Measurements from ENCODE around the gene GRAMD4. TPM values are rescaled to one million over a fixed set of nuclear protein-coding genes. Genes with fewer than 3 reads are reported as not detected.

GRAMD4 gene
- total and polyA plus RNA-seq, 10 of the 15 experiments (the other 5 are each of a cell fraction or from before 2014, with no cell fraction given): 0.21 to 45.5 (median 10.6) TPM

DNA sequence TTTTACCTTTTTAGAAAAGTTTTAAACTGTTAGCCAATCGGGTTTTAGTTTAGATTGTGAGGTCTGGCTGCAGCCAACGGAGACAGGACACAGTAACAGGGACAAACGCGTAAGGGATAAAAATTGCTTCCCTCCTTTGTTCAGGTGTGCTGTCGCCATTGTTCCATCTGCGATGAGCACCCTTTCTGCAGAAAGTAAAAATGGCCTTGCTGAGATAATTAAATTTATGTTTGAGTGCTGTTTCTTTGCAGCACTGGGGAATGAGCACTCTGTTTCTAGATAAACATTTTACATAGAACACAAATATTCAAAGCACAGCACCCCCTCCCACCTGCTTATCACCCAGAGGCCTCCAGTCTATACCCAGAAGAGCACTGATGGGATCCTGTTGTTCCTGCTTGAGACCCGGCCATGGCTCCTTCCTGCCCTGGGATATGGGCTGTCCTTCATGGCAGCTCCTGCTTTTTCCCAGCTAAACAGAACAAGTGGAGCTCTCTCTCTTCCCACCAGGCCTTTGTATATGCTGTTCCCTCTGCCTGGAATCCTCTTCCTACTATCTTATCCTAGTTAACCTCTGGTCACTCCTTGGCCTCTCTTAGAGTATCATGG is 48.4 kb upstream of the GRAMD4 start:
- RAD21 ChIA-PET (ENCODE audit: unreplicated experiment): no interaction called here
- ATAC-seq (no peak), FAIRE-seq (no peak), DNase-seq (ENCODE audit: low read depth, low spot score) (no peak)
- CTCF ChIA-PET: interaction anchor here (1.4 kb wide), 1 partner anchor 8 kb away, joined by 3 read pairs; no protein-coding TSS in a partner anchor
- Histone ChIP-seq H3K9me3 (replicated peaks; ENCODE audit: control insufficient read depth, insufficient read depth, low read length) (peaks cover 5% of the 10 kb centered on the region; the same call in 1 of the 3 replicates), H3K4me3 (no peak overlapping the region), H3K36me3 (ENCODE audit: control insufficient read depth in 2 of 2, insufficient read depth in 2 of 2, low read length in 1 of 2) (no peaks in the 10 kb centered on the region), H3K4me2 (ENCODE audit: control insufficient read depth, insufficient read depth) (no peak overlapping the region), H3K4me1 (ENCODE audit: control insufficient read depth, insufficient read depth, low read length) (no peaks in the 10 kb centered on the region), H3K79me2 (ENCODE audit: control insufficient read depth, insufficient read depth, low read length) (no peaks in the 10 kb centered on the region), H3K27me3 (replicated peaks in 1 of 2; ENCODE audit: control insufficient read depth in 2 of 2, insufficient read depth in 2 of 2, low read length in 1 of 2) (no peaks in the 10 kb centered on the region; a peak in 1 of 4 replicates), H3K27ac (ENCODE audit: control insufficient read depth, insufficient read depth) (no peak overlapping the region), H4K20me1 (ENCODE audit: control insufficient read depth, insufficient read depth) (no peaks in the 10 kb centered on the region), H3K9ac (ENCODE audit: control insufficient read depth, insufficient read depth, low read length) (no peak overlapping the region), H2AFZ (ENCODE audit: control insufficient read depth, low read depth, low read length) (no peak overlapping the region)
- in situ Hi-C loops (cut with MboI): loop anchor here (25.0 kb wide), 1 partner anchor 1916 kb away; a partner anchor contains a TSS
- 37% methylated on average over 7 of the region's 7 CpGs for WGBS (ENCODE audit: insufficient coverage, insufficient replicate concordance, low lambda C conversion rate, missing lambda C conversion rate)
- intact Hi-C loops (cut with micrococcal nuclease; ENCODE audit: unreplicated experiment): no loop called here
- SMC1A ChIA-PET (ENCODE audit: uncharacterized antibody, unreplicated experiment): no interaction called here
- POLR2A ChIA-PET: no interaction called here
- TF ChIP-seq CBX5 (IDR thresholded peaks at IDR 0.05; ENCODE audit: low read depth) (0 out of 2 replicates have a peak, but pooled peaks have one; percentile 33), ZNF384 (IDR thresholded peaks at IDR 0.05; ENCODE audit: borderline replicate concordance, low read depth, low read length) (no peak)
- no TSS peak for BruUV-seq (replicated peaks)

DNA sequence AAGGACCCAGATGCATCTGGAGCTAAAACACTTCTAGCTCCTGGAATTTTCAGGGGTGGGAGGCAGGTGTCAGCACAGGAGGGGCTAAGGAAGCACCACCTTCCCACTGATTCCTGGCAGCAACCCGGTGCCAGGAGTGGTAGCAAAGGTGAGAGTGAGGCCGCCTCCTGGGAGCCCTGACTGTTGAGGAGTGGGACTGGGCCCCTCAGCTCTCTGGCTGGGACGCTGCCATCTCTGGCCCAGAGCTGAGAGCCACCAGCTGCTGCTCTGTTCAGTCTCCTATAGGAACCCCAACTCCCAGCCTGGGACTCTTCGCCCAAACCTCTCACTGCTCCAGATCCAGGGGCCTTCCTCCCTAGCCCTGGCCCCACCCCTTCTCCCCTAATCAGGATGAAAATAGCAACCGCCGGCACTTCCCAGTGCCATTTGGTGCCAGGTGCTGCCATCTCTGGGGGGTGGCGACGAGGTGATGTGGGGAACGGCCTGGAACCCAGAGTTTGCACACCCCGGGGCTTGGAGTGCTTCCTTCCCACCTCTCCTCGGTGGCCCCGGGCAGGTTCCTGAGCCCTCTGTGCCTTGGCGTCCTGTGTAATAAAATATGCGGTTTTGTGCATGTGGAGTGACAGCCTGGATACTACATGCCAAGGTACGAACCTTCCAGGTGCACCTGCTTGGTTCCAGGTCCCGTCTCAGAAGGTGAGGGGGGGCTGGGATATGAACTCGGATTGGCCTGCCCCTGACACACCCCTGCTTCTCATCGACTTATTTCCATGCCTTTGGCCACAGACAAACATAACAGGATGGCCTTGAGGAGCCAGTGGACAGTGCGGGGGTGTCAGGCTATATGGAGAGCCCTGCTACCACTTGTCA is 47.0 kb upstream of the GRAMD4 start:
- intact Hi-C loops (cut with micrococcal nuclease; ENCODE audit: unreplicated experiment) (no loop called here), in situ Hi-C loops (cut with MboI) (loop anchor here (25.0 kb wide), 1 partner anchor 1914 kb away; a partner anchor contains a TSS)
- Histone ChIP-seq H3K27me3 (replicated peaks in 1 of 2; ENCODE audit: control insufficient read depth in 2 of 2, insufficient read depth in 2 of 2, low read length in 1 of 2) (no peaks in the 10 kb centered on the region; a peak in 1 of 4 replicates), H3K9me3 (replicated peaks; ENCODE audit: control insufficient read depth, insufficient read depth, low read length) (peaks cover 5% of the 10 kb centered on the region; the same call in 1 of the 3 replicates), H3K4me1 (ENCODE audit: control insufficient read depth, insufficient read depth, low read length) (0 out of 2 replicates have a peak, but pooled peaks cover 5% of the 10 kb centered on the region), H3K27ac (ENCODE audit: control insufficient read depth, insufficient read depth) (no peak overlapping the region), H4K20me1 (ENCODE audit: control insufficient read depth, insufficient read depth) (no peaks in the 10 kb centered on the region), H3K36me3 (ENCODE audit: control insufficient read depth in 2 of 2, insufficient read depth in 2 of 2, low read length in 1 of 2) (no peaks in the 10 kb centered on the region), H3K4me3 (no peak overlapping the region), H3K9ac (ENCODE audit: control insufficient read depth, insufficient read depth, low read length) (no peak overlapping the region), H3K79me2 (ENCODE audit: control insufficient read depth, insufficient read depth, low read length) (no peaks in the 10 kb centered on the region; the same call in 1 of the 2 replicates), H2AFZ (ENCODE audit: control insufficient read depth, low read depth, low read length) (no peak overlapping the region), H3K4me2 (ENCODE audit: control insufficient read depth, insufficient read depth) (no peak overlapping the region)
- SMC1A ChIA-PET (ENCODE audit: uncharacterized antibody, unreplicated experiment): interaction anchor here (1.2 kb wide), 1 partner anchor 205 kb away, joined by 3 read pairs; no protein-coding TSS in a partner anchor
- DNase-seq (ENCODE audit: low read depth, low spot score) (no peak), ATAC-seq (no peak), FAIRE-seq (no peak)
- CTCF ChIA-PET: interaction anchor here (1.4 kb wide), 1 partner anchor 9 kb away, joined by 3 read pairs; no protein-coding TSS in a partner anchor
- no peak for TF ChIP-seq ZNF217 (IDR thresholded peaks at IDR 0.05)
- no peak for TF ChIP-seq EP300 (IDR thresholded peaks at IDR 0.05; ENCODE audit: borderline replicate concordance in 1 of 2, control insufficient read depth in 1 of 2, low read depth in 2 of 2, low read length in 2 of 2)
- TF ChIP-seq, protein P1, sequence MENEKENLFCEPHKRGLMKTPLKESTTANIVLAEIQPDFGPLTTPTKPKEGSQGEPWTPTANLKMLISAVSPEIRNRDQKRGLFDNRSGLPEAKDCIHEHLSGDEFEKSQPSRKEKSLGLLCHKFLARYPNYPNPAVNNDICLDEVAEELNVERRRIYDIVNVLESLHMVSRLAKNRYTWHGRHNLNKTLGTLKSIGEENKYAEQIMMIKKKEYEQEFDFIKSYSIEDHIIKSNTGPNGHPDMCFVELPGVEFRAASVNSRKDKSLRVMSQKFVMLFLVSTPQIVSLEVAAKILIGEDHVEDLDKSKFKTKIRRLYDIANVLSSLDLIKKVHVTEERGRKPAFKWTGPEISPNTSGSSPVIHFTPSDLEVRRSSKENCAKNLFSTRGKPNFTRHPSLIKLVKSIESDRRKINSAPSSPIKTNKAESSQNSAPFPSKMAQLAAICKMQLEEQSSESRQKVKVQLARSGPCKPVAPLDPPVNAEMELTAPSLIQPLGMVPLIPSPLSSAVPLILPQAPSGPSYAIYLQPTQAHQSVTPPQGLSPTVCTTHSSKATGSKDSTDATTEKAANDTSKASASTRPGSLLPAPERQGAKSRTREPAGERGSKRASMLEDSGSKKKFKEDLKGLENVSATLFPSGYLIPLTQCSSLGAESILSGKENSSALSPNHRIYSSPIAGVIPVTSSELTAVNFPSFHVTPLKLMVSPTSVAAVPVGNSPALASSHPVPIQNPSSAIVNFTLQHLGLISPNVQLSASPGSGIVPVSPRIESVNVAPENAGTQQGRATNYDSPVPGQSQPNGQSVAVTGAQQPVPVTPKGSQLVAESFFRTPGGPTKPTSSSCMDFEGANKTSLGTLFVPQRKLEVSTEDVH (IDR thresholded peaks at IDR 0.05; ENCODE audit: low read depth, partially characterized antibody): no peak
- TF ChIP-seq POLR2AphosphoS5 (IDR thresholded peaks at IDR 0.05; ENCODE audit: low read length): no peak
- no peak for TF ChIP-seq HDAC6 (IDR thresholded peaks at IDR 0.05; ENCODE audit: unreplicated experiment)
- no peak for TF ChIP-seq FOXK2 (IDR thresholded peaks at IDR 0.05)
- no peak for TF ChIP-seq ZNF274 (IDR thresholded peaks at IDR 0.05; ENCODE audit: insufficient read depth, insufficient read length)
- POLR2A ChIA-PET: no interaction called here
- WGBS (ENCODE audit: insufficient coverage, insufficient replicate concordance, low lambda C conversion rate, missing lambda C conversion rate): 63% methylated on average over 18 of the region's 19 CpGs
- no TSS peak for BruUV-seq (replicated peaks)
- RAD21 ChIA-PET (ENCODE audit: unreplicated experiment): no interaction called here
